SKM-1 (cell line): Measurements from ENCODE around the gene AKIP1.
"Not testable (repeated sequence)": the region's sequence is repeated elsewhere in the genome, so short reads cannot be mapped to it uniquely, and the experiment has no call there.

Experiments
- DNase-seq: peaks from one replicate; lab custom pipeline; 2025; ENCODE audit not compliant: unreplicated experiment; lab: John Stamatoyannopoulos, UW

AKIP1 gene

DNA sequence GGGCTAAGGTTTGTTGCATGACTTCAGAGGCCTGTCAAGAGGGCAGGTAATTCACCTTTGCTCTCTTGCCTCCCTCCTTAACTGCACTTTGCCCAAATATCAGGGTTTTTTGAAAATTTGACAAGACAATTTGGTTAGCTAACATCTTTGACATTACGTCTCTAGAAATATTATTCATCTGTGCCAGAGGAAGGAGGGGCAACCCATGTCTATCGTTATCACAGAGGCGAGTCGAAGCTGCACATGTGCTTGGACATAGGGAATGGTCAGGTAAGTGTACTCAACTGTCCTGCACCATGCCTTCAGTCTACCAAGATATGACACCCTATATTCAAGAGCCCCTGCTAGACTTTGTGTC is 3.7 kb downstream of the AKIP1 start:
- no peak for DNase-seq

DNA sequence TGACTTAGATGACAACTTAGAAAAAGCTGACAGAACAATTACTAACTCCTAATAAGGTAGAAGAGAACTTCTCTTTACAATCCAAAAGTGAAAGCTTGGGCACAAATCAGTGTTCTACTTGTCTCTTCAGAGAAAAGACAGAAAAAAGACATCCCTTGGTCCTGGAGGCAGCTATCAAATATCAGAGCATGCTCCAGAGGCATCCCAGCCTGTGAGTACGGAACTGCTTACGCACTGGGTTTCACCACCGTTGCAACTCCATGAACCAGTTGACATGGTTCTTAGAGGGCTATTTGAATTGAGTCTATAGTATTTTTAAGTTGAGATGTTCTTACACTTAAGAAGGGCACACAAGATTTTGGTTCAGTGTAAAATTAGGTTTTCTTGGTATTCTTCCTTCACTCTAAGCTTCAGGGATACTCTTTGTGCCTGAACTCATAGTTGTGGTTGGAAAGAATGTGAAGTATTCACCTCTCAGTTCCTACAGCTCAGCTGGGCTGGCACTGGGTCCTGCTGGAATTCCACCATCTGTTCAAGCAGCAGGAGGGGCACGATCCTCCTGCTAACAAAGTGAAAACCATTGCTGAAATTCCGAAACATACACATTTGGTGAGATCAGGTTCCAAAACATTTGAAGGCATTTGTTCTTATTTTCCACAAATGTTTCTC is 6.3 kb downstream of the AKIP1 start:
- no peak for DNase-seq

DNA sequence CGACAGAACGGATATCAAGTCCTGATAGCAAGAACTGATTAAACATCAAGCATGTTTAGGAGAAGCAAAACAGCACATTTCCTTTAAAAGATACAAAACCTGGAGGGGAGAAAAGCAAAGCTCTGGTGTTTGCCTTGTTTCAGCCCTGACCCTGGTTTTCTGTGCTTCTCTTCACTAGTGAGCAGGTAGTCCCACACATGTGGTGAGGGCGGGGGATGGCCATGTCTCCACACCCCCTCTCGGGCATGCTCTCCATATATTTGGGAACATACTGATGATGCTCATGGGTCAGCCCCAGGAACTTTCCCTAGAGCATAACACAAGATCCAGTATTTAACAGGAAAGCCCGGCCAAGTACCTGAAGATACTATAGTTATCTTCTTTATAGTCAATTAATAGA is 11.7 kb downstream of the AKIP1 start:
- no peak for DNase-seq

- no peak for DNase-seq
Measured at GRCh38 chr11:8925711-8926110, 14.7 kb downstream of the AKIP1 start.

GRCh38 chr11:8926236-8926635 is 15.2 kb downstream of the AKIP1 start:
- DNase-seq, result no peak

DNA sequence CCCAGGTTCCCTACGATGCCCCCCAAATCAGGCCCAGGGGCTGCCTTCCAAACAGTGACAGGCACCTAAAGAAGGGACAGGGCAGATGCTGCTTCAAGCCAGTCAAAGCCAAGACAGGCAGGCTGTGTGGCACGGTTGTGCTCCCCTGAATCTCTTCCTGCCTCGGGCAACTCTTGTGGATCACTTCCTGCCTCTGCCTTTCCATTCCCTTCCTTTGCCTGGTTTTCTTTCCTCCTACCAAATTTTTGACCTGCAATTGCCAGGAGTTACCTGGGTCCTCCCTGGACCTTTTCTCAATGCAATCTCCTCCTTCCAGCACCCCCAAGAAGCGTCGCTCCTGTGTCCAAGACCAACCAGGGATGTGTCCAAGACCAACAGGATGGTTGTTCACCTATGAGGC is 16.2 kb downstream of the AKIP1 start:
- no peak for DNase-seq

DNA sequence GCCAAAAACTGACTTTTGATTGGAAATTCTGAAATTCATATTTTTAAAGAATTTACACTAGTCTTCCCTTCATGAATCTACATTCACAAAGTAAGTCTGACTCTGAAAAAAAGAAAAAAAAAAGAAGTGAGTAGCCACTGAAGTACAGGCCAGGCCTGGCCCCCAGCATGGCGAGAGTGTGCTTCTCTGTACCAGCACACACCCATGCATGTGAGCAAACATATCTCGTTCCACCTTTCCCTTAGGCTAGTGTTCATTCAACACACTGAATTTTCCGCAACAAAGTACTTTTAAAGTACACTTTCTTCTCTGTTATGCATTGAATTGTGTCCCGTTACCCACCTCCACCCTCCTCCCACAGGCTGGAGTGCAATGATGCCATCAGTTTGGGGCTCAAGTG is 17.2 kb downstream of the AKIP1 start:
- DNase-seq, result no peak

- DNase-seq, result no peak
Measured at GRCh38 chr11:8928981-8929615, 18.1 kb downstream of the AKIP1 start.

- DNase-seq, result no peak
Measured at GRCh38 chr11:8930456-8931175, 19.6 kb downstream of the AKIP1 start.

DNA sequence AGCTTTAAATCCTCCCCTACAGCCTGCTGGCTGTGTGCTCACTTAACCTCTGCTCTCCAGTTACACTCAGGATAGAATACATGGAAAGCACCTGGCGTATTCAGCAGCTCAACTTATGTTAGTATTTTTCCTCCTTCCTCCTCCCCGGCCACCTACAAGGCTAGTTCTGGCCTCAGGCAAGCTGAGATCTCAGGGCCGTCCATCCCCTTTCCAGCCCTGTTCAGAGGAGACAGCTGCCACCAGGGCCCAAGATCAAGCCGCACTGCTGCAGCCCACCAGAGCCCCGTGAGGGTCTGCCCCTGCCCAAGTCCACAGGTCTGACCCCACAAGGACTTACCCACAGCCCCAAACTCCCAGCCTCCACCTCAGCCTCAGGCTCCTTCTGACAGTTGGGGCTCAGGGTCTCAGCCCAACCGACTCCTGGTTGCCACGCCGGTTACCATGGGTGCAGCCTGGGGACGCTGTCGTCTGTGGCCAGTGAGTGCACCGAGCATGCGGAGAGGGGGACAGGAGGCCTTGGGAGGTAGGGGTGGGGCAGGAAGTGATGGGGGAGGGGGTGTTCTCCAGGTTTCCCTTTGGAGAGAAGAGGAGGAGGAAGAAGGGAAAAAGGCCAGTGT is 21.7 kb downstream of the AKIP1 start, which contains the start of gene C11orf16:
Gene C11orf16, minus strand, starts transcription at position 384 of the 617 bp plus-strand sequence. CDS start 639 bp downstream, outside the sequence.
- DNase-seq, result no peak

- DNase-seq, result no peak
Measured at GRCh38 chr11:8933931-8934330, 22.9 kb downstream of the AKIP1 start.

DNA sequence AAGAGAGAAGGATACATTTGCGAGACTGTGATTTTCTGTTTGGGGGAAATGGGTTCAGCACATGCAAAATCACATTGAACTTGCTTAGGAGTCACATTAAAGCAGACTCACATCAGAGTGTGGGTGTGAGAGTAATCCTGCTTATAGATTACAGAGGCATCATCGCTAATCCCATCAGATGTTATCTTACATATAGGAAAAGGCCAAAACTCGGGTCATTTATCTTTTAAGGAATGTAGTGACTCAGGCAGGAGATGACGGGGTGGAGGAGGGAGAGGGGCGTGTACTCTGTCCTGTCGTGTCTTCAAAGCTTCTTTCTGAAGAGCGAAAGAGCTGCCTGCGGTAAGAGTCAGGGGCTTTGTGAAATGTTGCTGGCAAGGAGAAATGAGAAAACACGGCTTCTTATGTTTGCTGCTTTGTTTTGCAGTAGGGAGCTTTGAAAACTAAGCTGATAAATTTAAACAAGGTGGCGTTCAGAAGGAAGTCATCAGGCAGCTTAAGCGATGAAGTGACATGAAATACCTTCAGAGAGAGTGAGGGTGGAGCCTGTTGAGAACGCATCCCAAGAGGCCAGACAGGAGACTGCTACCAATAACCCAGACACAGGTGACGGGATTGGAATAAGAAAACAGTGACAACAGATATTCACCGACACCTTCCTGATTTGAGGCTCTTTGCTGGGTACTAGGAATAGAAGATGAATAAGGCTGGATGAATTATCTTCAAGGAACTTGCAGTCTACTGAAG is 23.9 kb downstream of the AKIP1 start:
- no peak for DNase-seq

- not testable (repeated sequence) for DNase-seq
Measured at GRCh38 chr11:8935789-8936188, 24.8 kb downstream of the AKIP1 start.

- no peak for DNase-seq
Measured at GRCh38 chr11:8937159-8937558, 26.2 kb downstream of the AKIP1 start.

DNA sequence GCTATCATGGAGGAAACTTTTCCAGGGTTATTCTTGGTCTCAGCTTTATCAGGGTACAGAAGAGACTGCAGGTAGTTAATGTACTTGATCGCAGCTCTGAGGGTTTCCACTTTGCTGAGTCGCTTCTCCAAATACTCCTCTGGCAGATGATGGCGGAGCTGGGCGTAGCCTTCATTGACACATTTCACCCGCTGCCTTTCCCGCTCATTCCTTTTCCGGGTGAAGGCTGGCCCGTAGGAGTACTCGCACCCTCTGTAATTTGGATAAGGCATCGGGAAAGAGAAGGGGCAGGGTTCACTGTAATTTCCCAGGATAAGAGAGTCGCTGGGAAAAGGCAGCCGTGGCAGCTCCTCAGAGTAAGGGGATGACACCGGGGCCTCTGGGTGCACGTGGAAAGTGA is 26.7 kb downstream of the AKIP1 start:
- DNase-seq, result no peak

DNA sequence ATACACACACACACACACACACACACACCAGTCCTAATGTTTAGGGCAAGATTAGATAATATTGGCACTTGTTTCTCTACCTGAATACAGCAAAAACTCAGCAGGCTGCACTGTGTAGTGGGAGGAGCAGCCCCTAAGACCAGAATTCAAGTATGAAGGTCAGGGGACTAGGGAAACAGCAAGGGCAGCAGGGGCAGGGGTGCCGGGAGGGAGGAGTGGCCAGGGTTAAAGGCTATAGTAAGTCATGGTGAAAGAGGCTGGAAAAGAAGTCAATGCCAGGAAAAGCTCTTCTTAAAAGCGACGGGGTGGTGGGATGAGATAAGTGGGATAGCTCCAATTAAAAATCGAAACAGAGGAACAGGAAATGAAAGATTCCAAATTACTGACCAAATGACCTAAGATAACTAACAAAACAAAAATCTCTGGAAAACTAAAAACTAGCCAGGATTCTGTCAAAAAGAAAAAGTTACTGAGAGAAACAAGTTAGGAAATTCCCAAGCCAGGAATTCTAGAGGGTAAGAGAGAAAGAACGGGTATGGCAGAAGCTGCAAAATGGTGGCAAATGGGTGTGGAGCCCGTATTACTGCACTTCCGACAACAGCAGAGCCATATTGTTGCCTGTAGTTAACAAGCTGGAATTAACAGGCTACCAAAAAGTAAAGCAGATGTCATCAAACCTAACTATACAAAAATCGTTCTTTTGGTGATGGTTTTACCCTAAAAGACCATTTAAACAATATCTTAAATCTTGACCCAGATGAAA is 30.5 kb downstream of the AKIP1 start:
- no peak for DNase-seq

GRCh38 chr11:8942518-8943066 is 31.6 kb downstream of the AKIP1 start, which contains the start of gene ASCL3:
Gene ASCL3, minus strand, starts transcription at chr11:8943016. Its CDS starts 4,855 bp downstream, at chr11:8938161.
- DNase-seq, result no peak

DNA sequence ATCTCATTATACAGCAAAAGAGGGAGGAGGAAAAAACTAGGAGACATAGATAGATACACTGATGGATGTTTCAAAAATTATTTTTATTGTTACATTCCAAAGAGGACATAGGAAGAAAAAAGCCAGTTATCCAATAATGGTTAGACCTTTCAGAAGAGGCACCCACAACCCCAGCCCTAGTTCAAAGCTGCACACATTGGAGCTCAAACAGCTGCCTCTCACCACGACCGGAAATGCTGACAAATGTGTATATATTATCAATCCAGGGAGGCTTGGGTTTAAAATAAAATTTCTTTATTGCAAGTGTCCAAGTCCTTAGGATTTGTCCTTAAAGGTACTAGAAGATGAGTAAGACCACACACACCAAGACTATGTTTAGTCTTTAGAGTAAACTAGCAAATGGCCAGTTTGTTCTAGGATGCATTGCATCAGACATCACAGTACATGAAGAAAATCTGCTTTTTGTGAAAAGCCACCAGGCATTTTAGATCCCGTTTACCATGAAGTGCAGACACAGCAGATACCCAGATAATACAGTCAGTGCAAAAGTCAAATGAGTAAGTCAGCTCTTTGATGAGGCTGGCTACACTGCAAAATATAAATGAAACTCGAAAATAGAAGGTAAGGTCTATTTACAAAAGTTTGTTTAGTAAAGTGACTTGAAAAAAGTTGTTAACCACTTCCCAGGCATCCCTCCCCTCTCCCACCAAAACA is 36.4 kb downstream of the AKIP1 start:
- DNase-seq, result no peak

DNA sequence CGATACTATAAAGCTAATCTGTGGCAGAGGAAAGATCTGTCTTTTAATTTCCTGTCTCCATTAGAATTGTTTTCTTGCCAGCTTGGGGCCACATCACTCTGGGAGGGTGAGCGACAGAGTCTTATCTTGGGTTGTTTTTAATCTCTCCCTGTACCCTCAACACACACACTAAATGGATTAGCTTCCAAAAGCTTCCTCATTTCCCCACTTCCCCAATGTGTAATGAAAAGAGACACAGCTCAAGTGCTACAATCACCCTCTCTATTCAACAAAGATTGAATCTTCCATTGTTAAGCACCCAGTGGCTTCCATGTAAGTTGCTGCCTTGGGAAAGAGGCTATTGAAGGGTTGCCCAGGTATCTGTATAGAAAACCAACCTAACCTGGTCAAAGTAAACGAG is 37.9 kb downstream of the AKIP1 start:
- DNase-seq, result peak; percentile 19
